ENCODE results near the gene FRMD7. TPM values are rescaled to one million over a fixed set of nuclear protein-coding genes. Genes with fewer than 3 reads are reported as not detected.
A peak's percentile ranks its signal among the peaks of the same experiment; 100 is the strongest.

The FRMD7 gene
- total and polyA plus RNA-seq, 2 of the 13 experiments (the other 11 are each of a cell fraction or from before 2014, with no cell fraction given) = 0.04 TPM; not detected in 1

- ChIA-PET CTCF (ENCODE audit: low intra/inter-chr PET ratio, low total read pairs) (no interaction called here), POLR2A (no interaction called here)
- H3K79me2 ChIP-seq (ENCODE audit: insufficient read depth, low read length) = no peaks in the 10 kb centered on the region
- no peaks in the 10 kb centered on the region for H3K27me3 ChIP-seq (ENCODE audit: control insufficient read depth in 1 of 2, insufficient read depth in 2 of 2, low read length in 2 of 2)
- in situ Hi-C loops (cut with HindIII; ENCODE audit: extremely low pct_ligation_motif_present, low pct_unique_long_range_greater_than_20kb) (no loop called here), intact Hi-C loops (cut with micrococcal nuclease; ENCODE audit: unreplicated experiment) (no loop called here)
- ATAC-seq = peak; percentile 62
- no peak overlapping the region for H3K4me2 ChIP-seq (ENCODE audit: low read depth, low read length)
- peak; percentile 71 for FAIRE-seq
- H3K9ac ChIP-seq (ENCODE audit: insufficient read depth, low read depth, low read length) = no peak overlapping the region
- WGBS (ENCODE audit: low lambda C conversion rate) = 0% methylated on average over 3 of the region's 3 CpGs
- H4K20me1 ChIP-seq (ENCODE audit: insufficient read depth, low read length) = no peaks in the 10 kb centered on the region
- no peak overlapping the region for H2AFZ ChIP-seq (ENCODE audit: low read length)
- H3K36me3 ChIP-seq (replicated peaks in 1 of 2; ENCODE audit: control insufficient read depth in 1 of 2, insufficient read depth in 2 of 2, low read length in 2 of 2) = no peaks in the 10 kb centered on the region
- H3K9me3 ChIP-seq (ENCODE audit: low read length) = no peaks in the 10 kb centered on the region
- H3K4me3 ChIP-seq (replicated peaks in 1 of 3; ENCODE audit: insufficient read depth in 1 of 3, low read depth in 2 of 3, low read length in 3 of 3) = no peak overlapping the region
- no TSS peak for BruUV-seq (replicated peaks)
- DNase-seq (ENCODE audit: low spot score) = peak; percentile 13
- peaks cover 27% of the 10 kb centered on the region for H3K4me1 ChIP-seq (ENCODE audit: insufficient read depth, low read length)
- H3K27ac ChIP-seq (ENCODE audit: extremely low read length, insufficient read depth, low read length) = no peak overlapping the region
- TF ChIP-seq, protein P1, sequence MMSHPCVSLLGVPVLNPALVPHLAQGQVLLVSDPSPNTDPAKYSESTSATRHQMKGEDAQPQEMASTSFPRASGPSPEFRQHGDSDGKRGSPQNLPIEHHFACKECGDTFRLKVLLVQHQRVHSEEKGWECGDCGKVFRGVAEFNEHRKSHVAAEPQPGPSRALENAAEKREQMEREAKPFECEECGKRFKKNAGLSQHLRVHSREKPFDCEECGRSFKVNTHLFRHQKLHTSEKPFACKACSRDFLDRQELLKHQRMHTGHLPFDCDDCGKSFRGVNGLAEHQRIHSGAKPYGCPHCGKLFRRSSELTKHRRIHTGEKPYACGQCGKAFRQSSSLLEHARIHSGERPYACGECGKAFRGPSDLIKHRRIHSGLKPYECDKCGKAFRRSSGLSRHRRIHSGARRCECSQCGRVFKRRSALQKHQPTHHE (CRISPR knock-in tag; IDR thresholded peaks at IDR 0.05; ENCODE audit: borderline replicate concordance) = no peak
- no peak for TF ChIP-seq HNRNPUL1 (IDR thresholded peaks at IDR 0.05; ENCODE audit: low read depth, low read length)
- TF ChIP-seq SMAD1 (CRISPR knock-in tag; IDR thresholded peaks at IDR 0.05; ENCODE audit: borderline replicate concordance, low read depth) = no peak
- TF ChIP-seq, protein P2, sequence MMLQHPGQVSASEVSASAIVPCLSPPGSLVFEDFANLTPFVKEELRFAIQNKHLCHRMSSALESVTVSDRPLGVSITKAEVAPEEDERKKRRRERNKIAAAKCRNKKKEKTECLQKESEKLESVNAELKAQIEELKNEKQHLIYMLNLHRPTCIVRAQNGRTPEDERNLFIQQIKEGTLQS (CRISPR knock-in tag; IDR thresholded peaks at IDR 0.05) = no peak
- no peak for TF ChIP-seq ARNT2 (CRISPR knock-in tag; IDR thresholded peaks at IDR 0.05; ENCODE audit: low read depth)
- no peak for TF ChIP-seq ELF3 (CRISPR knock-in tag; IDR thresholded peaks at IDR 0.05)
- peak; percentile 41; the same call in 1 of the 2 replicates for TF ChIP-seq ONECUT2 (CRISPR knock-in tag; IDR thresholded peaks at IDR 0.05)
- no peak for TF ChIP-seq ZNF44 (CRISPR knock-in tag; IDR thresholded peaks at IDR 0.05)
- TF ChIP-seq ZBTB21 (CRISPR knock-in tag; IDR thresholded peaks at IDR 0.05) = no peak
- TF ChIP-seq HMG20B (CRISPR knock-in tag; conservative IDR thresholded peaks at IDR 0.05) = no peak
- no peak for TF ChIP-seq BORCS8-MEF2B (CRISPR knock-in tag; IDR thresholded peaks at IDR 0.05)
- TF ChIP-seq ZBTB38 (CRISPR knock-in tag; IDR thresholded peaks at IDR 0.05) = no peak
- no peak for TF ChIP-seq FIP1L1 (IDR thresholded peaks at IDR 0.05; ENCODE audit: borderline replicate concordance, insufficient read depth, low read depth, low read length)
- no peak for TF ChIP-seq ZNF180 (CRISPR knock-in tag; IDR thresholded peaks at IDR 0.05; ENCODE audit: borderline replicate concordance, low read depth)
- TF ChIP-seq HNF4A (CRISPR knock-in tag; IDR thresholded peaks at IDR 0.05) = peak; percentile 34; the same call in 1 of the 2 replicates
- 0 out of 2 replicates have a peak, but pooled peaks have one; percentile 26 for TF ChIP-seq PAXIP1 (CRISPR knock-in tag; conservative IDR thresholded peaks at IDR 0.05)
- TF ChIP-seq NR2F2 (IDR thresholded peaks at IDR 0.05; ENCODE audit: borderline replicate concordance, low read depth) = 0 out of 2 replicates have a peak, but pooled peaks have one; percentile 42
- TF ChIP-seq LCORL (IDR thresholded peaks at IDR 0.05) = 0 out of 2 replicates have a peak, but pooled peaks have one; percentile 22
- no peak for TF ChIP-seq LCORL (CRISPR knock-in tag; IDR thresholded peaks at IDR 0.05)
- TF ChIP-seq MAFF (IDR thresholded peaks at IDR 0.05; ENCODE audit: low read depth, low read length) = peak; percentile 24; the same call in 1 of the 2 replicates
- peak; percentile 37 to 38 for TF ChIP-seq MAFK (conservative IDR thresholded peaks at IDR 0.05 in 1 of 2, IDR thresholded peaks at IDR 0.05 in 1 of 2; ENCODE audit: low read length in 2 of 2)
- no peak for TF ChIP-seq GTF2F1 (IDR thresholded peaks at IDR 0.05; ENCODE audit: low read length)
- TF ChIP-seq ZNF879 (CRISPR knock-in tag; IDR thresholded peaks at IDR 0.05) = no peak
Observed at GRCh38 chrX:132169554-132169953, 41.7 kb upstream of the FRMD7 start.
